Neural progenitor cell (in vitro differentiated cells): Measurements from ENCODE around the gene TLL1. TPM values are rescaled to one million over a fixed set of nuclear protein-coding genes. Genes with fewer than 3 reads are reported as not detected.

ENCODE experiments used
- DNase-seq: peaks from one replicate; pipeline ENCODE4 v3.0.0-alpha.2; 2016; ENCODE audit warnings: low spot score
- H2AFZ ChIP-seq: fragments of 200-600 bp; sonication (generic); replicated peaks from 2 replicates; pipeline ENCODE4 v1.6.1; 2016; ENCODE audit warnings: antibody characterized with exemption
- H3F3A ChIP-seq: fragments of 200-600 bp; sonication (generic); 2 replicates; pipeline ENCODE4 v1.6.1; 2016; ENCODE audit warnings: antibody characterized with exemption, low read depth
- H3K27ac ChIP-seq: fragments of 200-600 bp; sonication (generic); 2 replicates; pipeline ENCODE4 v1.5.1; 2016; ENCODE audit warnings: mild to moderate bottlenecking
- H3K27me3 ChIP-seq: fragments of 200-600 bp; sonication (generic); 2 replicates; pipeline ENCODE4 v1.6.1; 2016; ENCODE audit warnings: mild to moderate bottlenecking, moderate library complexity
- H3K36me3 ChIP-seq: fragments of 200-600 bp; sonication (generic); 2 replicates; pipeline ENCODE4 v1.5.1; 2016
- H3K4me1 ChIP-seq: fragments of 200-600 bp; sonication (generic); 2 replicates; pipeline ENCODE4 v1.6.1; 2016; ENCODE audit warnings: mixed run types
- H3K4me2 ChIP-seq: fragments of 200-600 bp; sonication (generic); 2 replicates; pipeline ENCODE4 v1.6.1; 2016
- H3K4me3 ChIP-seq: fragments of 200-600 bp; sonication (generic); 2 replicates; pipeline ENCODE4 v1.5.1; 2016
- H3K79me2 ChIP-seq: fragments of 200-600 bp; sonication (generic); 2 replicates; pipeline ENCODE4 v1.6.1; 2016; ENCODE audit warnings: low read depth
- H3K9ac ChIP-seq: fragments of 200-600 bp; sonication (generic); 2 replicates; pipeline ENCODE4 v1.6.1; 2016
- H3K9me3 ChIP-seq: fragments of 200-600 bp; sonication (generic); 2 replicates; pipeline ENCODE4 v1.5.1; 2016; ENCODE audit warnings: low read depth
- H4K20me1 ChIP-seq: fragments of 200-600 bp; sonication (generic); 2 replicates; pipeline ENCODE4 v1.6.1; 2016; ENCODE audit warnings: low read depth
- H3K27ac Mint-ChIP-seq: 3 replicates; pipeline ENCODE4 v1.8.0; 2021; ENCODE audit warnings: mixed read lengths
- H3K27me3 Mint-ChIP-seq: 2 replicates; pipeline ENCODE4 v1.8.0; 2022; ENCODE audit warnings: low read depth, mild to moderate bottlenecking, inconsistent platforms, moderate library complexity, mixed read lengths; ENCODE audit not compliant: insufficient read depth
- H3K36me3 Mint-ChIP-seq: 3 replicates; pipeline ENCODE4 v1.8.0; 2021; ENCODE audit warnings: mixed read lengths
- H3K4me1 Mint-ChIP-seq: 3 replicates; pipeline ENCODE4 v1.8.0; 2021; ENCODE audit warnings: mixed read lengths
- H3K4me3 Mint-ChIP-seq: 3 replicates; pipeline ENCODE4 v1.8.0; 2021; ENCODE audit warnings: mild to moderate bottlenecking, moderate library complexity, mixed read lengths
- H3K9me3 Mint-ChIP-seq: 3 replicates; pipeline ENCODE4 v1.8.0; 2020; ENCODE audit warnings: mixed read lengths
- CTCF ChIP-seq: fragments of 200-600 bp; sonication (generic); IDR thresholded peaks from 2 replicates; pipeline ENCODE4 v1.5.1; 2017; ENCODE audit warnings: antibody characterized with exemption, mild to moderate bottlenecking
- EZH2 ChIP-seq: fragments of 200-600 bp; sonication (generic); IDR thresholded peaks from 2 replicates; pipeline ENCODE4 v1.6.1; 2017; ENCODE audit warnings: antibody characterized with exemption, mild to moderate bottlenecking, moderate library complexity
- EZH2phosphoT487 ChIP-seq: fragments of 200-600 bp; sonication (generic); IDR thresholded peaks from 2 replicates; pipeline ENCODE4 v1.6.1; 2017; ENCODE audit warnings: antibody characterized with exemption
- total RNA-seq: library from RNA; depleted of rRNA; stranded (reverse); fragments of >200 nt; gene quantifications from 2 replicates; pipeline ENCODE4 v1.2.3, GENCODE V29; 2015; ENCODE audit warnings: low replicate concordance

TLL1 gene
- total RNA-seq, 1 donor from 2014 or later, result 0.22 TPM

DNA sequence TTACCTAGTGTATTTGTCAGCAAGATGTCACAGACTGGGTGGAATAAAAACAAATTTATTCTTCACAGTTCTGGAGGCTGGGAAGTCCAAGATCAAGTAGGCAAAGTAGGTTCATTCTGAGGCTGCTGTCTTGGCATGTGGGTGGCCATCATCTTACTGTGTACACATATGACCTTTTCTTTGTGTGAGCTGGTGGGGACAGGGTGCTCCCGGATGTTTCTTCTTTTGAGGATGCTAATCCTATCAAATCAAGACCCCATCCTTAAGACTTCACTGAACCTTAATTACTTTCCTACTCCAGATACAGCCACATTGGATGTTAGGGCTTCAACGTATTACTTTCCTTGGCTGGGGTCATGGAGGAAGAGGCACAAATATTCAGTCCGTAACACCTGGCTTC is 74.0 kb downstream of the TLL1 start:
- no peak overlapping the region for H3K4me3 ChIP-seq
- no peak overlapping the region for H2AFZ ChIP-seq
- H3K36me3 ChIP-seq, result no peaks in the 10 kb centered on the region
- Mint-ChIP-seq H3K4me3 (no peak overlapping the region), H3K27ac (no peak overlapping the region), H3K4me1 (no peaks in the 10 kb centered on the region), H3K27me3 (peaks cover 2% of the 10 kb centered on the region), H3K9me3 (peaks cover 3% of the 10 kb centered on the region), H3K36me3 (no peaks in the 10 kb centered on the region)
- no peaks in the 10 kb centered on the region for H3F3A ChIP-seq
- no peaks in the 10 kb centered on the region for H3K79me2 ChIP-seq
- no peak overlapping the region for H3K27ac ChIP-seq
- TF ChIP-seq CTCF (no peak), EZH2phosphoT487 (peak; percentile 50), EZH2 (no peak)
- no peaks in the 10 kb centered on the region for H3K4me1 ChIP-seq
- H3K9ac ChIP-seq, result no peak overlapping the region
- no peak overlapping the region for H3K4me2 ChIP-seq
- peak; percentile 28 for DNase-seq
- no peaks in the 10 kb centered on the region for H3K27me3 ChIP-seq
- H3K9me3 ChIP-seq, result no peaks in the 10 kb centered on the region
- no peaks in the 10 kb centered on the region for H4K20me1 ChIP-seq

DNA sequence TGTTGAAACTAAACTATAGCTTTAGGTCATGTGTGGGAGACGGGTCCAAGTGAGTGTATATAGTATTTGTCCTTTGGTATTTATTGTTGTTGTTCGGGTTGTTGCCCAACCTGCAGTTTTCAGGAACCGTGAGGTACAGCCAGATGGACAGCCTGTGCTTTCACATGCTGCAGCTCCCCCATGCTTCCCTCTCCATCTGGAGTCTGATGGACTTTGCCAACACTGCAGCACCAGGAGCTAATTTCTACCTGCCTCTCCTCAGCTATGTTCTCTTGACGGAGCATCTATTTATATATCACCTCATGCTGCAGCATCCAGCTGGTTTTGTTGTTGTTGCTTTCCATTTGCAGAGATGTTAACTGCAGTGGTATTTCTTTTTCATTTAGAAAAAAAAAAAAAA is 80.1 kb downstream of the TLL1 start:
- no peaks in the 10 kb centered on the region for H3K79me2 ChIP-seq
- no peak overlapping the region for H3K4me3 ChIP-seq
- Mint-ChIP-seq H3K36me3 (no peaks in the 10 kb centered on the region), H3K4me3 (no peak overlapping the region), H3K27ac (no peak overlapping the region), H3K27me3 (peaks cover 4% of the 10 kb centered on the region), H3K4me1 (no peaks in the 10 kb centered on the region), H3K9me3 (peaks cover 6% of the 10 kb centered on the region)
- DNase-seq, result no peak
- H4K20me1 ChIP-seq, result no peaks in the 10 kb centered on the region
- H3K36me3 ChIP-seq, result no peaks in the 10 kb centered on the region
- no peaks in the 10 kb centered on the region for H3F3A ChIP-seq
- H3K27ac ChIP-seq, result no peak overlapping the region
- no peaks in the 10 kb centered on the region for H3K27me3 ChIP-seq
- TF ChIP-seq CTCF (no peak), EZH2 (no peak), EZH2phosphoT487 (no peak)
- H3K9me3 ChIP-seq, result no peaks in the 10 kb centered on the region
- no peaks in the 10 kb centered on the region for H3K4me1 ChIP-seq
- no peak overlapping the region for H3K4me2 ChIP-seq
- H2AFZ ChIP-seq, result no peak overlapping the region
- no peak overlapping the region for H3K9ac ChIP-seq

GRCh38 chr4:165963621-165964020 is 90.6 kb downstream of the TLL1 start:
- no peaks in the 10 kb centered on the region for H3K27me3 ChIP-seq
- H3K27ac Mint-ChIP-seq, result no peak overlapping the region
- H4K20me1 ChIP-seq, result no peaks in the 10 kb centered on the region
- no peak for DNase-seq
- no peak overlapping the region for H3K9ac ChIP-seq
- H3K4me2 ChIP-seq, result no peak overlapping the region
- no peaks in the 10 kb centered on the region for H3K4me1 Mint-ChIP-seq
- no peak overlapping the region for H2AFZ ChIP-seq
- no peaks in the 10 kb centered on the region for H3K4me1 ChIP-seq
- H3K36me3 ChIP-seq, result no peaks in the 10 kb centered on the region
- H3F3A ChIP-seq, result no peaks in the 10 kb centered on the region
- peaks cover 2% of the 10 kb centered on the region for H3K36me3 Mint-ChIP-seq
- H3K9me3 Mint-ChIP-seq, result peaks cover 22% of the 10 kb centered on the region
- no peak overlapping the region for H3K4me3 Mint-ChIP-seq
- H3K27me3 Mint-ChIP-seq, result no peaks in the 10 kb centered on the region
- no peaks in the 10 kb centered on the region for H3K9me3 ChIP-seq
- no peaks in the 10 kb centered on the region for H3K79me2 ChIP-seq
- H3K27ac ChIP-seq, result no peak overlapping the region
- no peak for TF ChIP-seq EZH2phosphoT487
- no peak for TF ChIP-seq CTCF
- TF ChIP-seq EZH2, result no peak
- no peak overlapping the region for H3K4me3 ChIP-seq

GRCh38 chr4:165964591-165964990 is 91.6 kb downstream of the TLL1 start:
- H4K20me1 ChIP-seq, result no peaks in the 10 kb centered on the region
- no peaks in the 10 kb centered on the region for H3K79me2 ChIP-seq
- H3F3A ChIP-seq, result no peaks in the 10 kb centered on the region
- H3K27ac Mint-ChIP-seq, result no peak overlapping the region
- H3K36me3 Mint-ChIP-seq, result peaks cover 2% of the 10 kb centered on the region
- H3K4me2 ChIP-seq, result no peak overlapping the region
- no peaks in the 10 kb centered on the region for H3K4me1 Mint-ChIP-seq
- no peaks in the 10 kb centered on the region for H3K27me3 Mint-ChIP-seq
- DNase-seq, result no peak
- no peak overlapping the region for H3K4me3 ChIP-seq
- H3K9ac ChIP-seq, result no peak overlapping the region
- no peak overlapping the region for H2AFZ ChIP-seq
- H3K4me3 Mint-ChIP-seq, result no peak overlapping the region
- H3K9me3 ChIP-seq, result no peaks in the 10 kb centered on the region
- H3K27me3 ChIP-seq, result no peaks in the 10 kb centered on the region
- TF ChIP-seq EZH2phosphoT487 (no peak), CTCF (no peak), EZH2 (no peak)
- H3K4me1 ChIP-seq, result no peaks in the 10 kb centered on the region
- no peak overlapping the region for H3K27ac ChIP-seq
- no peaks in the 10 kb centered on the region for H3K36me3 ChIP-seq
- peaks cover 18% of the 10 kb centered on the region for H3K9me3 Mint-ChIP-seq
